ENCODE results near the gene TTC23L. TPM values are rescaled to one million over a fixed set of nuclear protein-coding genes. Genes with fewer than 3 reads are reported as not detected.

TTC23L gene
- total and polyA plus RNA-seq, 2 of the 8 experiments (the other 6 are each of a cell fraction or from before 2014, with no cell fraction given) = 1.1 to 2.4 TPM

DNA sequence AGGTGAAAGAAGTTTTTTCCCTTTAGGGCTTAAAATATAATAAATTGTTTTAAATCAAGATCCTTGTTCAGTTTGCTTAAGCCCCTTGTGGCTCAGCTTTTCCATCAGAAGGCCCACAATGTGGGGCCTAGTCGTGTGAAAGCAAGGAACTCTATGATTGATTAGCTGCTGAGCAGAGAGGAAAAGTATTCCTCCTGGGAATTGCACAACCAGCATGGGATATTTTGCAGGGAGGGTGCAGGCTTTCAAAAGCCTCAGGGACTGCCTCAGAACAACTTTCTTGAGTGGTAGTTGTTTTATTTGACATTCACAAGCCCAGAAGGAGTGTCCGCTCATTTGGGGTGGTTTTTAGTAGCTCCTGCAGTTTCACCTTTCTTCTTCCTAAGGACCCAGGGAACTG, 19.8 kb downstream of the TTC23L start:
- ChIA-PET POLR2A (ENCODE audit: partially characterized antibody) (no interaction called here), CTCF (ENCODE audit: partially characterized antibody) (interaction anchor here (0.6 to 1.4 kb wide), 2 partner anchors 9 to 14 kb away, joined by 3 read pairs; no protein-coding TSS in a partner anchor)
- Histone ChIP-seq H2AFZ (ENCODE audit: low read length) (no peak overlapping the region), H3K56ac (replicated peaks; ENCODE audit: insufficient read length, low read depth, low read length) (no peak overlapping the region), H3K4ac (replicated peaks; ENCODE audit: insufficient read length, low read depth, low read length) (no peak overlapping the region), H2AK5ac (ENCODE audit: low read depth, low read length) (no peak overlapping the region), H3K4me1 (replicated peaks in 1 of 4; ENCODE audit: control insufficient read depth in 3 of 4, insufficient read depth in 4 of 4, low read length in 3 of 4) (peaks cover 4 to 11% (median 5%) of the 10 kb centered on the region in 4 experiments), H3K27me3 (replicated peaks in 1 of 4; ENCODE audit: control insufficient read depth in 3 of 4, extremely low read depth in 1 of 4, insufficient read depth in 3 of 4, low read length in 3 of 4) (no peaks in the 10 kb centered on the region), H3K9me3 (ENCODE audit: insufficient read depth in 2 of 2, low read depth in 1 of 2, low read length in 1 of 2) (no peaks in the 10 kb centered on the region), H3K27ac (ENCODE audit: low read depth, low read length) (no peak overlapping the region), H4K5ac (ENCODE audit: insufficient read length, low read depth, low read length) (no peak overlapping the region), H3K36me3 (ENCODE audit: control insufficient read depth in 2 of 4, insufficient read depth in 4 of 4, low read length in 3 of 4) (no peaks in the 10 kb centered on the region), H4K20me1 (replicated peaks in 1 of 2; ENCODE audit: control insufficient read depth in 1 of 2, insufficient read depth in 2 of 2, low read length in 2 of 2) (no peaks in the 10 kb centered on the region), H3K14ac (ENCODE audit: insufficient read length) (no peak overlapping the region), H2BK12ac (ENCODE audit: low read depth, low read length) (no peak overlapping the region), H3K23me2 (ENCODE audit: low read depth, low read length) (no peaks in the 10 kb centered on the region; the same call in 1 of the 2 replicates), H3K4me3 (ENCODE audit: extremely low read depth in 1 of 4, insufficient read depth in 2 of 4, low read depth in 3 of 4, low read length in 4 of 4) (no peak overlapping the region), H4K8ac (ENCODE audit: extremely low read depth, insufficient read depth, low read length) (no peak overlapping the region), H2BK20ac (ENCODE audit: low read length) (no peak overlapping the region), H3K9ac (replicated peaks in 1 of 4; ENCODE audit: extremely low read depth in 1 of 4, low read depth in 3 of 4, low read length in 3 of 4) (no peak overlapping the region), H2BK120ac (replicated peaks; ENCODE audit: low read depth, low read length) (no peak overlapping the region), H4K91ac (replicated peaks; ENCODE audit: insufficient read length, low read length) (no peak overlapping the region), H3K4me2 (ENCODE audit: insufficient read depth in 1 of 2, low read depth in 2 of 2, low read length in 2 of 2) (no peak overlapping the region), H3K79me2 (ENCODE audit: control insufficient read depth in 1 of 2, insufficient read depth in 2 of 2, low read length in 2 of 2) (no peaks in the 10 kb centered on the region), H3K79me1 (ENCODE audit: low read depth, low read length) (no peaks in the 10 kb centered on the region), H3K18ac (ENCODE audit: extremely low read depth, low read length) (no peak overlapping the region), H2BK5ac (ENCODE audit: low read depth, low read length) (no peak overlapping the region), H2BK15ac (ENCODE audit: low read length) (no peak overlapping the region), H3K23ac (ENCODE audit: insufficient read length) (no peak overlapping the region)
- TF ChIP-seq RBBP5 (IDR thresholded peaks at IDR 0.05; ENCODE audit: borderline replicate concordance, low read depth, low read length) (no peak), SRF (IDR thresholded peaks at IDR 0.05; ENCODE audit: low read depth, low read length) (no peak)
- TF ChIP-seq, protein P1, sequence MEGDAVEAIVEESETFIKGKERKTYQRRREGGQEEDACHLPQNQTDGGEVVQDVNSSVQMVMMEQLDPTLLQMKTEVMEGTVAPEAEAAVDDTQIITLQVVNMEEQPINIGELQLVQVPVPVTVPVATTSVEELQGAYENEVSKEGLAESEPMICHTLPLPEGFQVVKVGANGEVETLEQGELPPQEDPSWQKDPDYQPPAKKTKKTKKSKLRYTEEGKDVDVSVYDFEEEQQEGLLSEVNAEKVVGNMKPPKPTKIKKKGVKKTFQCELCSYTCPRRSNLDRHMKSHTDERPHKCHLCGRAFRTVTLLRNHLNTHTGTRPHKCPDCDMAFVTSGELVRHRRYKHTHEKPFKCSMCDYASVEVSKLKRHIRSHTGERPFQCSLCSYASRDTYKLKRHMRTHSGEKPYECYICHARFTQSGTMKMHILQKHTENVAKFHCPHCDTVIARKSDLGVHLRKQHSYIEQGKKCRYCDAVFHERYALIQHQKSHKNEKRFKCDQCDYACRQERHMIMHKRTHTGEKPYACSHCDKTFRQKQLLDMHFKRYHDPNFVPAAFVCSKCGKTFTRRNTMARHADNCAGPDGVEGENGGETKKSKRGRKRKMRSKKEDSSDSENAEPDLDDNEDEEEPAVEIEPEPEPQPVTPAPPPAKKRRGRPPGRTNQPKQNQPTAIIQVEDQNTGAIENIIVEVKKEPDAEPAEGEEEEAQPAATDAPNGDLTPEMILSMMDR (IDR thresholded peaks at IDR 0.05; ENCODE audit: control extremely low read depth in 1 of 3, insufficient read depth in 1 of 3, low read depth in 1 of 3, low read length in 3 of 3) = no peak
- 63% methylated on average over 2 of the region's 2 CpGs; no CpG with 5 or more reads in 1 of the 2 experiments for WGBS, 2 experiments (ENCODE audit: extremely low coverage in 1 of 2, insufficient coverage in 1 of 2, insufficient read length in 1 of 2, insufficient replicate concordance in 2 of 2, low coverage in 1 of 2, low lambda C conversion rate in 2 of 2, missing lambda C conversion rate in 1 of 2)
- DNase-seq (ENCODE audit: low read depth in 1 of 2, low spot score in 2 of 2) (no peak), FAIRE-seq (no peak)

All from H1 (cell line).